Astrocyte (in vitro differentiated cells and primary cell): ENCODE data around the gene NME7. TPM values are rescaled to one million over a fixed set of nuclear protein-coding genes. Genes with fewer than 3 reads are reported as not detected.

ENCODE experiments used
- DNase-seq: peaks from one replicate; pipeline ENCODE4 v3.0.0-alpha.2; 2010; ENCODE audit warnings: low read depth
- FAIRE-seq: peaks from 2 replicates; lab custom pipeline; 2011; peaks lifted over from hg19 to GRCh38; lab: Jason Lieb, UNC
- H2AFZ ChIP-seq: 2 replicates; pipeline ENCODE4 v1.6.0; 2012; ENCODE audit warnings: low read depth, low read length, inconsistent platforms
- H3K27ac ChIP-seq: 2 replicates; pipeline ENCODE4 v1.5.1; 2011; ENCODE audit warnings: low read depth, low read length, inconsistent platforms
- H3K27me3 ChIP-seq: 2 replicates; pipeline ENCODE4 v1.6.0; 2011; ENCODE audit warnings: low read length, inconsistent platforms; ENCODE audit not compliant: insufficient read depth
- H3K36me3 ChIP-seq: 2 replicates; pipeline ENCODE4 v1.5.1; 2011; ENCODE audit warnings: low read length, inconsistent platforms; ENCODE audit not compliant: insufficient read depth
- H3K4me1 ChIP-seq: 2 replicates; pipeline ENCODE4 v1.5.1; 2011; ENCODE audit warnings: low read length, inconsistent platforms; ENCODE audit not compliant: insufficient read depth
- H3K4me2 ChIP-seq: 2 replicates; pipeline ENCODE4 v1.6.0; 2012; ENCODE audit warnings: low read length, inconsistent platforms
- H3K4me3 ChIP-seq: 2 replicates; pipeline ENCODE4 v1.5.1; 2011; ENCODE audit warnings: low read depth, mild to moderate bottlenecking, low read length, inconsistent platforms; ENCODE audit not compliant: insufficient read depth
- H3K79me2 ChIP-seq: 2 replicates; pipeline ENCODE4 v1.6.0; 2012; ENCODE audit warnings: mild to moderate bottlenecking, low read length, inconsistent platforms; ENCODE audit not compliant: insufficient read depth
- H3K9ac ChIP-seq: 2 replicates; pipeline ENCODE4 v1.6.0; 2012; ENCODE audit warnings: mild to moderate bottlenecking, low read length, inconsistent platforms
- H3K9me3 ChIP-seq: 2 replicates; pipeline ENCODE4 v1.5.1; 2012; ENCODE audit warnings: low read depth, mild to moderate bottlenecking, low read length, inconsistent platforms; ENCODE audit not compliant: insufficient read depth
- H4K20me1 ChIP-seq: 2 replicates; pipeline ENCODE4 v1.6.0; 2012; ENCODE audit warnings: low read length, inconsistent platforms; ENCODE audit not compliant: insufficient read depth
- H3K27ac Mint-ChIP-seq: one replicate; pipeline ENCODE4 v1.8.0; 2021; ENCODE audit warnings: mild to moderate bottlenecking, mixed read lengths; ENCODE audit not compliant: unreplicated experiment
- H3K27me3 Mint-ChIP-seq: one replicate; pipeline ENCODE4 v1.8.0; 2021; ENCODE audit warnings: low read depth, mixed read lengths; ENCODE audit not compliant: unreplicated experiment
- H3K36me3 Mint-ChIP-seq: one replicate; pipeline ENCODE4 v1.8.0; 2021; ENCODE audit warnings: low read depth, mixed read lengths; ENCODE audit not compliant: unreplicated experiment
- H3K4me1 Mint-ChIP-seq: one replicate; pipeline ENCODE4 v1.8.0; 2021; ENCODE audit warnings: low read depth, mixed read lengths; ENCODE audit not compliant: unreplicated experiment
- H3K4me3 Mint-ChIP-seq: one replicate; pipeline ENCODE4 v1.8.0; 2021; ENCODE audit warnings: mild to moderate bottlenecking, moderate library complexity, mixed read lengths; ENCODE audit not compliant: unreplicated experiment
- H3K9me3 Mint-ChIP-seq: one replicate; pipeline ENCODE4 v1.8.0; 2021; ENCODE audit warnings: mild to moderate bottlenecking, mixed read lengths; ENCODE audit not compliant: unreplicated experiment
- EZH2 ChIP-seq: IDR thresholded peaks from 2 replicates; pipeline ENCODE4 v1.6.1; 2012; ENCODE audit warnings: mild to moderate bottlenecking, low read length, inconsistent platforms; ENCODE audit not compliant: insufficient read depth
- total RNA-seq: library from RNA; stranded (reverse); gene quantifications from 2 replicates; pipeline ENCODE4 v1.2.1, GENCODE V29; 2021
- TF ChIP-seq, protein P1 (sequence below): IDR thresholded peaks from 2 replicates; pipeline ENCODE4 v1.5.1; 2011; ENCODE audit warnings: low read depth, mild to moderate bottlenecking, inconsistent platforms, low read length, moderate library complexity; ENCODE audit not compliant: insufficient read depth

The NME7 gene
- total RNA-seq, 1 donor from 2014 or later, result 21.2 TPM

- DNase-seq, result no peak
- Histone ChIP-seq H3K9me3 (no peaks in the 10 kb centered on the region), H3K9ac (no peak overlapping the region), H3K36me3 (no peaks in the 10 kb centered on the region), H3K27ac (no peak overlapping the region), H3K4me3 (no peak overlapping the region), H2AFZ (no peak overlapping the region), H3K4me1 (peaks cover 4% of the 10 kb centered on the region), H3K27me3 (no peaks in the 10 kb centered on the region), H4K20me1 (no peaks in the 10 kb centered on the region), H3K4me2 (no peak overlapping the region), H3K79me2 (no peaks in the 10 kb centered on the region)
- FAIRE-seq, result no peak
- Mint-ChIP-seq H3K36me3 (peaks cover 13% of the 10 kb centered on the region), H3K27me3 (no peaks in the 10 kb centered on the region), H3K4me1 (peaks cover 11% of the 10 kb centered on the region), H3K27ac (no peak overlapping the region), H3K9me3 (no peaks in the 10 kb centered on the region), H3K4me3 (no peak overlapping the region)
- TF ChIP-seq, protein P1, sequence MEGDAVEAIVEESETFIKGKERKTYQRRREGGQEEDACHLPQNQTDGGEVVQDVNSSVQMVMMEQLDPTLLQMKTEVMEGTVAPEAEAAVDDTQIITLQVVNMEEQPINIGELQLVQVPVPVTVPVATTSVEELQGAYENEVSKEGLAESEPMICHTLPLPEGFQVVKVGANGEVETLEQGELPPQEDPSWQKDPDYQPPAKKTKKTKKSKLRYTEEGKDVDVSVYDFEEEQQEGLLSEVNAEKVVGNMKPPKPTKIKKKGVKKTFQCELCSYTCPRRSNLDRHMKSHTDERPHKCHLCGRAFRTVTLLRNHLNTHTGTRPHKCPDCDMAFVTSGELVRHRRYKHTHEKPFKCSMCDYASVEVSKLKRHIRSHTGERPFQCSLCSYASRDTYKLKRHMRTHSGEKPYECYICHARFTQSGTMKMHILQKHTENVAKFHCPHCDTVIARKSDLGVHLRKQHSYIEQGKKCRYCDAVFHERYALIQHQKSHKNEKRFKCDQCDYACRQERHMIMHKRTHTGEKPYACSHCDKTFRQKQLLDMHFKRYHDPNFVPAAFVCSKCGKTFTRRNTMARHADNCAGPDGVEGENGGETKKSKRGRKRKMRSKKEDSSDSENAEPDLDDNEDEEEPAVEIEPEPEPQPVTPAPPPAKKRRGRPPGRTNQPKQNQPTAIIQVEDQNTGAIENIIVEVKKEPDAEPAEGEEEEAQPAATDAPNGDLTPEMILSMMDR, result no peak
- no peak for TF ChIP-seq EZH2
Measured at GRCh38 chr1:169307176-169307575, 60.4 kb downstream of the NME7 start.

- H3K36me3 Mint-ChIP-seq, result peaks cover 13% of the 10 kb centered on the region
- DNase-seq (no peak), FAIRE-seq (no peak)
- no peak overlapping the region for H3K4me2 ChIP-seq
- H4K20me1 ChIP-seq, result no peaks in the 10 kb centered on the region
- no peak overlapping the region for H2AFZ ChIP-seq
- no peaks in the 10 kb centered on the region for H3K36me3 ChIP-seq
- H3K4me3 Mint-ChIP-seq, result no peak overlapping the region
- no peak overlapping the region for H3K4me3 ChIP-seq
- H3K9me3 ChIP-seq, result no peaks in the 10 kb centered on the region
- H3K79me2 ChIP-seq, result no peaks in the 10 kb centered on the region
- no peaks in the 10 kb centered on the region for H3K27me3 ChIP-seq
- peaks cover 9% of the 10 kb centered on the region for H3K4me1 Mint-ChIP-seq
- no peak for TF ChIP-seq EZH2
- TF ChIP-seq, protein P1, result no peak
- H3K27me3 Mint-ChIP-seq, result no peaks in the 10 kb centered on the region
- no peaks in the 10 kb centered on the region for H3K9me3 Mint-ChIP-seq
- no peak overlapping the region for H3K27ac ChIP-seq
- no peaks in the 10 kb centered on the region for H3K4me1 ChIP-seq
- no peak overlapping the region for H3K27ac Mint-ChIP-seq
- no peak overlapping the region for H3K9ac ChIP-seq
Measured at GRCh38 chr1:169305948-169306347, 61.6 kb downstream of the NME7 start.

DNA sequence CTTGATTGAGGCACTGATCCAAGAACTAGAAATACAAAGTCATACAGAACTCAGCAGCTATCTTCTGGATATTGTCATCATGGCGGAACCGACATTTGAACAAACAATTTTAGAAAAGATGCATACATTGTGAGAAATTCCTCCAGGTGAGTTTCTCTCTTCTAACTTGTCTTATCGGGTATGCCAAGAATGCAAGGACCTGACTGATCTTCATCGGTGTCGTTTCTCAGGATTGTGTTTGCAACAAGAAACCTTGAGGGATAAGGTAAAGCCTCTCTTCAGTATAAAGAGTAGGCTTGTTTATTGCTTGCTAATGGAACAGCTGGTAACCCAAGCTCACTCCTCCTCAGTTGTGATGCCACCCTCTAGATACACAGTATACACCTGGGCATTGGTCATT is 62.2 kb downstream of the NME7 start:
- H3K9ac ChIP-seq, result no peak overlapping the region
- no peak overlapping the region for H3K4me3 ChIP-seq
- H3K79me2 ChIP-seq, result no peaks in the 10 kb centered on the region
- Mint-ChIP-seq H3K36me3 (peaks cover 13% of the 10 kb centered on the region), H3K9me3 (no peaks in the 10 kb centered on the region), H3K27ac (no peak overlapping the region), H3K27me3 (no peaks in the 10 kb centered on the region), H3K4me3 (no peak overlapping the region), H3K4me1 (peaks cover 14% of the 10 kb centered on the region)
- no peak overlapping the region for H3K27ac ChIP-seq
- H3K36me3 ChIP-seq, result no peaks in the 10 kb centered on the region
- no peaks in the 10 kb centered on the region for H4K20me1 ChIP-seq
- H3K27me3 ChIP-seq, result no peaks in the 10 kb centered on the region
- no peak overlapping the region for H2AFZ ChIP-seq
- H3K9me3 ChIP-seq, result no peaks in the 10 kb centered on the region
- TF ChIP-seq EZH2, result no peak
- TF ChIP-seq, protein P1, result no peak
- FAIRE-seq, result no peak
- DNase-seq, result no peak
- H3K4me1 ChIP-seq, result no peaks in the 10 kb centered on the region
- H3K4me2 ChIP-seq, result no peak overlapping the region
